VCaP (cell line): Measurements from ENCODE around the gene SLC17A8.

Source experiments
- H3K27ac ChIP-seq: fragments of 450-650 bp; 2 replicates; pipeline ENCODE4 v1.5.1; 2017
- CTCF ChIP-seq: fragments of 450-650 bp; conservative IDR thresholded peaks from 2 replicates; pipeline ENCODE4 v1.5.1; 2017; ENCODE audit warnings: mild to moderate bottlenecking, moderate library complexity

The SLC17A8 gene

GRCh38 chr12:100402763-100403162, 45.9 kb downstream of the SLC17A8 start:
- no peak for TF ChIP-seq CTCF
- no peak overlapping the region for H3K27ac ChIP-seq

- no peak for TF ChIP-seq CTCF
- no peak overlapping the region for H3K27ac ChIP-seq
These were observed 46.6 kb downstream of the SLC17A8 start for GRCh38 chr12:100403446-100403845.

GRCh38 chr12:100404769-100405407, 48.0 kb downstream of the SLC17A8 start:
- TF ChIP-seq CTCF, result no peak; the same call in none of the 2 replicates
- H3K27ac ChIP-seq, result no peak overlapping the region

DNA sequence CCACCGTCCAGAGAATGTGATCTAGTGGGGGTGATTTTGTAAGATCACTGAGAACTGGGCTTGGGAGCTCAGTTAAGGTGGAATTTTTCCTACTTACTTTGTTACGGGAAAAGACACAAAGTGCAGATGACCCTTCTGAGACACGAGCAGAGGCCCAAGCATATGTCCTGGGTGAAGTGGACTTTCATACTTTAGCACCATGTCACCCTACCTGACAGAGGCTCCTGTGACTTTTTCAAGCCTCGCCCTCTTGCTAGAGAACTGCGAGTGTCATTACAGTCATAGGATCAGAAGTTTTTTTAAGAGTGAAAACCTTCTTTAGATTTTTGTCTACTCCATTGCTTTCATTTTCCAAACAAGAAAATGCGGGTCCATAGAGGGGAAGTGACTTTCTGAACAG, 56.1 kb downstream of the SLC17A8 start:
- no peak for TF ChIP-seq CTCF
- H3K27ac ChIP-seq, result no peak overlapping the region

DNA sequence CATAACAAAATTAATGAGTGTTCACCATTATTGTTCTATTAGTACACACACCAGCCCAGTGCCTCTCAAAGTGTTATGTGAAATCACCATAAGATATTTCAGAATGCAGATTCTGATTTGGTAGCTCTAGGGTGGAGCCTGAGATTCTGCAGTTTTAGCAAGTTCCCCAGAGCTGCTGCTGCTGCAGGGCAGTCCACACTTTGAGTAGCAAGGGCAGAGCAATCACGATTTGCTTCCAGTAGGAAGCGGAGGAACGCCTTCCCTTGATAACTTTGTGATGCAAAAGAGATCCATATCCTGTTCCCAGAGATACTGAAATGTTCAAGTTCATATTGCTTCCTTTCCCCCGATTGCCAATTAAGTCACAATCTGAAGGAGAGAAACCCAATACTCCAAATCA, 57.9 kb downstream of the SLC17A8 start:
- no peak overlapping the region for H3K27ac ChIP-seq
- no peak for TF ChIP-seq CTCF

DNA sequence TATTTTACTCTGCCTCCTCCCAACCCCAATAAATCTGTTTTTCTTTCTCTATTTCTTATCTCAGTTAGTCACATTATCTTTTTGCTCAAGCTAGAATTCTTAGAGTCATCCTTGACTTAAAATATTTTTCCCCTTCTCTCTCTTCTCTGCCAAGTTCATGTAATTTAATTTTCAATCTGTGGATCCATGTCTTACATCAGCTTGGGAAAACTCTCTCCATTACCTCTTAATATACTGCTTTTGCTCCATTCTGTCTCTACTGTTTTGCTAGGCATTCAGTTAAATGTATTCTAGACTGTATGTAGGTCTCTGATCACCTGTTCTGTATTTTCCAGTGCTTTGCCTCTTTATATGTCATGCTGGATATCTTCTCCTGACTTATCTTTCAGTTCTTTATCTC, 65.8 kb downstream of the SLC17A8 start:
- TF ChIP-seq CTCF, result no peak

GRCh38 chr12:100426145-100426544, 69.3 kb downstream of the SLC17A8 start:
- TF ChIP-seq CTCF, result no peak
- H3K27ac ChIP-seq, result no peak overlapping the region

More for the DNA sequence above, 65.8 kb downstream of the SLC17A8 start:
- no peak overlapping the region for H3K27ac ChIP-seq
